ENCODE results near the gene RARRES2. TPM values are rescaled to one million over a fixed set of nuclear protein-coding genes. Genes with fewer than 3 reads are reported as not detected.
A peak's percentile ranks its signal among the peaks of the same experiment; 100 is the strongest.

The RARRES2 gene
- polyA plus RNA-seq, 2 of the 4 experiments (the other 2 are of a cell fraction): not detected

DNA sequence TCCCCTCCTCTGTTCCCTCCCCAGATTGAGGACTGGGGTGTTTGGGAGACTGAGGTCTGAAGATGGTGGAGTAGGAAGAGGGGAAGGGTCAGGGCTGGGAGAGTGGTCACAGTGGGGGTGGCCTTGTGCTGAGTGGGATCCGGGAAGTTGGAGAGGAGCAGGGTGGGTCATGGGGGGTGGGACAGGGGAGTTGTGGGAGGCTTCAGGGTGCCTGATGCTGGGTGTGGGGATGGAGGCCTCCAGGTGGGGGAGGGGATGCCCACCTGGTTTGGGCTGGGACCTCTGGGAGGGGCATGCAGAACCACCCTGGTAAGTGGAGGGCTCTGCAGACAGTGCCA is 40.3 kb upstream of the RARRES2 start:
- ChIA-PET CTCF (no interaction called here), POLR2A (no interaction called here)
- H3K4me3 ChIP-seq: no peak overlapping the region
- H3K9me3 ChIP-seq: no peaks in the 10 kb centered on the region
- ATAC-seq (no peak), DNase-seq (ENCODE audit: low read depth in 1 of 2, low spot score in 1 of 2) (no peak), FAIRE-seq (no peak)
- H3K4me1 ChIP-seq: peaks cover 26% of the 10 kb centered on the region
- 90% methylated on average over 1 of the region's 1 CpG for WGBS (ENCODE audit: missing lambda C conversion rate)
- H3K27ac ChIP-seq: no peak overlapping the region
- TF ChIP-seq HOXA7 (CRISPR knock-in tag; IDR thresholded peaks at IDR 0.05): no peak
- TF ChIP-seq, protein P1, sequence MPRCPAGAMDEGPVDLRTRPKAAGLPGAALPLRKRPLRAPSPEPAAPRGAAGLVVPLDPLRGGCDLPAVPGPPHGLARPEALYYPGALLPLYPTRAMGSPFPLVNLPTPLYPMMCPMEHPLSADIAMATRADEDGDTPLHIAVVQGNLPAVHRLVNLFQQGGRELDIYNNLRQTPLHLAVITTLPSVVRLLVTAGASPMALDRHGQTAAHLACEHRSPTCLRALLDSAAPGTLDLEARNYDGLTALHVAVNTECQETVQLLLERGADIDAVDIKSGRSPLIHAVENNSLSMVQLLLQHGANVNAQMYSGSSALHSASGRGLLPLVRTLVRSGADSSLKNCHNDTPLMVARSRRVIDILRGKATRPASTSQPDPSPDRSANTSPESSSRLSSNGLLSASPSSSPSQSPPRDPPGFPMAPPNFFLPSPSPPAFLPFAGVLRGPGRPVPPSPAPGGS (IDR thresholded peaks at IDR 0.05): no peak
- TF ChIP-seq ZNF302 (CRISPR knock-in tag; IDR thresholded peaks at IDR 0.05): no peak
- no peak for TF ChIP-seq RAD21 (conservative IDR thresholded peaks at IDR 0.05 in 1 of 2, IDR thresholded peaks at IDR 0.05 in 1 of 2)
- TF ChIP-seq RARB (CRISPR knock-in tag; IDR thresholded peaks at IDR 0.05): no peak
- TF ChIP-seq SREBF2 (IDR thresholded peaks at IDR 0.05): no peak
- no peak for TF ChIP-seq ZFP36 (IDR thresholded peaks at IDR 0.05; ENCODE audit: borderline replicate concordance, partially characterized antibody)
- no peak for TF ChIP-seq CEBPB (IDR thresholded peaks at IDR 0.05)
- H3K4me2 ChIP-seq: no peak overlapping the region

DNA sequence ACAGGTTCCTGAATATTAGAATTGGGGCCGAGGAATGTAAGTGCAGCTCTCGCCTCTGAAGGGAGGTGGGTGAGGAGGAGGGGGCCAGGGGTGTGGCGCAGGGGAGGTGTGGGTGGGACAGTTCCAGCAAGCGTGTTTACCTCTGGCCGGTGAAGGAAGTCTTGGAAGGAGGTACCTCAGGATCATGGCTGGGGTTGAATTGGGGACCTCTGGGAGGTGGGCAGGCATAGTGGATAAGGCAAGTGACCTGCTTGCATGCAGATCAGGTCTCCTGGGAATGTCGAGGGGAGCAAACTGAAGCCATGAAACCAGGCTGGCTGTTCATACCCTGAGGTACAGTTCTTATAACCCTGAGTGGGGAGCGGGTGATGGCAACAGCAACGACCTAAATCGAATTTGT is 39.7 kb upstream of the RARRES2 start:
- Histone ChIP-seq H3K4me2 (no peak overlapping the region; the same call in 2 of the 3 replicates), H3K9me3 (no peaks in the 10 kb centered on the region), H3K4me3 (no peak overlapping the region), H3K27ac (no peak overlapping the region), H3K4me1 (peaks cover 33% of the 10 kb centered on the region)
- WGBS (ENCODE audit: missing lambda C conversion rate): 91% methylated on average over 9 of the region's 9 CpGs
- DNase-seq (ENCODE audit: low read depth in 1 of 2, low spot score in 1 of 2) (no peak), ATAC-seq (no peak), FAIRE-seq (no peak)
- no peak for TF ChIP-seq SMC3 (IDR thresholded peaks at IDR 0.05)
- TF ChIP-seq, protein P2, sequence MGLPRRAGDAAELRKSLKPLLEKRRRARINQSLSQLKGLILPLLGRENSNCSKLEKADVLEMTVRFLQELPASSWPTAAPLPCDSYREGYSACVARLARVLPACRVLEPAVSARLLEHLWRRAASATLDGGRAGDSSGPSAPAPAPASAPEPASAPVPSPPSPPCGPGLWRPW (IDR thresholded peaks at IDR 0.05): no peak
- ChIA-PET POLR2A (no interaction called here), CTCF (interaction anchor here (0.8 to 1.0 kb wide), 2 partner anchors 25 to 40 kb away, joined by 3 to 4 read pairs; no protein-coding TSS in a partner anchor)

DNA sequence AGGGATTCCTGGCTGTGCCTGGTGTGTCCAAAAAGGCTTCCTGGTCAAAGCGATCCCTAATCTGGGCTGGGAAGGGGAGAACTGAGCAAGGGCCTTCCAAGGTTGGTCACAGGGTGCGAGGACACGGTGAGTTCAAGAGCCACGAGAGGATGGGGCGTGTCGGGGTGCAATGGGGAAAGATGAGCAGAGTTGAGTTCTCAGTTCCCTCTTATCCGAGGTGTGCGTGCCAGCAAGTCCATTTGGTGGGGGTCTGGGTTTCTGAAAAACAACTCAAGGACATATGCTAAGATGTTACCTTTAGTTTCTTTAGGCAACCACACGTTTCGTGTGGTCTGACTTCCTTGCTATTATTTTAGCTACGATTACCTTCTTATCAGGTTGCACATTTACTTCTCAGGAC is 39.0 kb upstream of the RARRES2 start:
- TF ChIP-seq NFE2L2 (conservative IDR thresholded peaks at IDR 0.05; ENCODE audit: low read length): no peak
- TF ChIP-seq CHD4 (IDR thresholded peaks at IDR 0.05; ENCODE audit: borderline replicate concordance): no peak
- TF ChIP-seq ZSCAN20 (CRISPR knock-in tag; IDR thresholded peaks at IDR 0.05): no peak
- TF ChIP-seq HDAC2 (IDR thresholded peaks at IDR 0.05): no peak
- no peak for TF ChIP-seq MYC (IDR thresholded peaks at IDR 0.05; ENCODE audit: borderline replicate concordance, low read length)
- no peak for TF ChIP-seq BHLHE40 (IDR thresholded peaks at IDR 0.05; ENCODE audit: low read depth, low read length)
- no peak for TF ChIP-seq NR3C1 (IDR thresholded peaks at IDR 0.05)
- TF ChIP-seq CBX8 (IDR thresholded peaks at IDR 0.05): no peak
- TF ChIP-seq ESRRA (IDR thresholded peaks at IDR 0.05; ENCODE audit: borderline replicate concordance, low read length): no peak
- no peak for TF ChIP-seq RAD21 (conservative IDR thresholded peaks at IDR 0.05 in 1 of 2, IDR thresholded peaks at IDR 0.05 in 1 of 2)
- TF ChIP-seq POLR2A (IDR thresholded peaks at IDR 0.05; ENCODE audit: low read length): no peak
- no peak for TF ChIP-seq HEYL (CRISPR knock-in tag; IDR thresholded peaks at IDR 0.05)
- TF ChIP-seq, protein P3, sequence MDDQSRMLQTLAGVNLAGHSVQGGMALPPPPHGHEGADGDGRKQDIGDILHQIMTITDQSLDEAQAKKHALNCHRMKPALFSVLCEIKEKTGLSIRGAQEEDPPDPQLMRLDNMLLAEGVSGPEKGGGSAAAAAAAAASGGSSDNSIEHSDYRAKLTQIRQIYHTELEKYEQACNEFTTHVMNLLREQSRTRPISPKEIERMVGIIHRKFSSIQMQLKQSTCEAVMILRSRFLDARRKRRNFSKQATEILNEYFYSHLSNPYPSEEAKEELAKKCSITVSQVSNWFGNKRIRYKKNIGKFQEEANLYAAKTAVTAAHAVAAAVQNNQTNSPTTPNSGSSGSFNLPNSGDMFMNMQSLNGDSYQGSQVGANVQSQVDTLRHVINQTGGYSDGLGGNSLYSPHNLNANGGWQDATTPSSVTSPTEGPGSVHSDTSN (IDR thresholded peaks at IDR 0.05): no peak
- no peak for TF ChIP-seq MAZ (IDR thresholded peaks at IDR 0.05; ENCODE audit: borderline replicate concordance, low read depth, low read length)
- TF ChIP-seq, protein P4, sequence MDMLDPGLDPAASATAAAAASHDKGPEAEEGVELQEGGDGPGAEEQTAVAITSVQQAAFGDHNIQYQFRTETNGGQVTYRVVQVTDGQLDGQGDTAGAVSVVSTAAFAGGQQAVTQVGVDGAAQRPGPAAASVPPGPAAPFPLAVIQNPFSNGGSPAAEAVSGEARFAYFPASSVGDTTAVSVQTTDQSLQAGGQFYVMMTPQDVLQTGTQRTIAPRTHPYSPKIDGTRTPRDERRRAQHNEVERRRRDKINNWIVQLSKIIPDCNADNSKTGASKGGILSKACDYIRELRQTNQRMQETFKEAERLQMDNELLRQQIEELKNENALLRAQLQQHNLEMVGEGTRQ (IDR thresholded peaks at IDR 0.05): no peak
- TF ChIP-seq, protein P5, sequence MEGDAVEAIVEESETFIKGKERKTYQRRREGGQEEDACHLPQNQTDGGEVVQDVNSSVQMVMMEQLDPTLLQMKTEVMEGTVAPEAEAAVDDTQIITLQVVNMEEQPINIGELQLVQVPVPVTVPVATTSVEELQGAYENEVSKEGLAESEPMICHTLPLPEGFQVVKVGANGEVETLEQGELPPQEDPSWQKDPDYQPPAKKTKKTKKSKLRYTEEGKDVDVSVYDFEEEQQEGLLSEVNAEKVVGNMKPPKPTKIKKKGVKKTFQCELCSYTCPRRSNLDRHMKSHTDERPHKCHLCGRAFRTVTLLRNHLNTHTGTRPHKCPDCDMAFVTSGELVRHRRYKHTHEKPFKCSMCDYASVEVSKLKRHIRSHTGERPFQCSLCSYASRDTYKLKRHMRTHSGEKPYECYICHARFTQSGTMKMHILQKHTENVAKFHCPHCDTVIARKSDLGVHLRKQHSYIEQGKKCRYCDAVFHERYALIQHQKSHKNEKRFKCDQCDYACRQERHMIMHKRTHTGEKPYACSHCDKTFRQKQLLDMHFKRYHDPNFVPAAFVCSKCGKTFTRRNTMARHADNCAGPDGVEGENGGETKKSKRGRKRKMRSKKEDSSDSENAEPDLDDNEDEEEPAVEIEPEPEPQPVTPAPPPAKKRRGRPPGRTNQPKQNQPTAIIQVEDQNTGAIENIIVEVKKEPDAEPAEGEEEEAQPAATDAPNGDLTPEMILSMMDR (IDR thresholded peaks at IDR 0.05): no peak
- no peak for TF ChIP-seq RFX5 (IDR thresholded peaks at IDR 0.05)
- TF ChIP-seq, protein P6, sequence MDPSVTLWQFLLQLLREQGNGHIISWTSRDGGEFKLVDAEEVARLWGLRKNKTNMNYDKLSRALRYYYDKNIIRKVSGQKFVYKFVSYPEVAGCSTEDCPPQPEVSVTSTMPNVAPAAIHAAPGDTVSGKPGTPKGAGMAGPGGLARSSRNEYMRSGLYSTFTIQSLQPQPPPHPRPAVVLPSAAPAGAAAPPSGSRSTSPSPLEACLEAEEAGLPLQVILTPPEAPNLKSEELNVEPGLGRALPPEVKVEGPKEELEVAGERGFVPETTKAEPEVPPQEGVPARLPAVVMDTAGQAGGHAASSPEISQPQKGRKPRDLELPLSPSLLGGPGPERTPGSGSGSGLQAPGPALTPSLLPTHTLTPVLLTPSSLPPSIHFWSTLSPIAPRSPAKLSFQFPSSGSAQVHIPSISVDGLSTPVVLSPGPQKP (IDR thresholded peaks at IDR 0.05; ENCODE audit: low read depth, low read length): no peak
- no peak for TF ChIP-seq ZNF302 (CRISPR knock-in tag; IDR thresholded peaks at IDR 0.05)
- no peak for TF ChIP-seq RCOR1 (IDR thresholded peaks at IDR 0.05; ENCODE audit: low read depth, low read length)
- FAIRE-seq (no peak), DNase-seq (ENCODE audit: low read depth in 1 of 2, low spot score in 1 of 2) (no peak), ATAC-seq (no peak)
- Histone ChIP-seq H3K4me3 (peak overlapping the region; percentile 90; the same call in 2 of the 3 replicates), H3K27ac (peak overlapping the region; percentile 97 to 100), H3K9me3 (no peaks in the 10 kb centered on the region), H3K4me1 (peaks cover 37% of the 10 kb centered on the region), H3K4me2 (peak overlapping the region; percentile 79)
- ChIA-PET CTCF (interaction anchor here (0.8 to 1.0 kb wide), 2 partner anchors 24 to 41 kb away, joined by 3 to 4 read pairs; no protein-coding TSS in a partner anchor), POLR2A (no interaction called here)
- WGBS (ENCODE audit: missing lambda C conversion rate): 88% methylated on average over 11 of the region's 11 CpGs

Measured in A549 (cell line).